Mucosa of rectum (tissue), 2 donors: Measurements from ENCODE around the gene C1orf116.

ENCODE experiments used
- H3K27ac ChIP-seq, 2 donors: one replicate each; pipeline ENCODE4 v1.7.0; 2013; ENCODE audit warnings: inconsistent platforms in 2 of 2, low read depth in 2 of 2, low read length in 2 of 2
- H3K27me3 ChIP-seq, 2 donors: one replicate each; pipeline ENCODE4 v1.7.0; 2013; ENCODE audit warnings: low read length in 2 of 2; ENCODE audit not compliant: control insufficient read depth in 2 of 2, insufficient read depth in 2 of 2
- H3K36me3 ChIP-seq, 2 donors: one replicate each; pipeline ENCODE4 v1.7.0; 2013; ENCODE audit warnings: low read length in 2 of 2; ENCODE audit not compliant: control insufficient read depth in 2 of 2, insufficient read depth in 2 of 2
- H3K4me1 ChIP-seq, 2 donors: one replicate each; pipeline ENCODE4 v1.7.0; 2013; ENCODE audit warnings: low read length in 2 of 2, mild to moderate bottlenecking in 1 of 2; ENCODE audit not compliant: control insufficient read depth in 2 of 2, insufficient read depth in 2 of 2
- H3K4me3 ChIP-seq, 2 donors: one replicate each; pipeline ENCODE4 v1.7.0; 2013; ENCODE audit warnings: low read length in 2 of 2
- H3K9ac ChIP-seq, 2 donors: one replicate each; pipeline ENCODE4 v1.7.0; 2013; ENCODE audit warnings: low read length in 2 of 2, low read depth in 1 of 2, mild to moderate bottlenecking in 1 of 2
- H3K9me3 ChIP-seq, 2 donors: one replicate each; pipeline ENCODE4 v1.7.0; 2013; ENCODE audit warnings: low read length in 2 of 2; ENCODE audit not compliant: control insufficient read depth in 2 of 2
- donor health status: healthy.
- donor health status: Normal muscosa, but diverticular disease.

Gene C1orf116

DNA sequence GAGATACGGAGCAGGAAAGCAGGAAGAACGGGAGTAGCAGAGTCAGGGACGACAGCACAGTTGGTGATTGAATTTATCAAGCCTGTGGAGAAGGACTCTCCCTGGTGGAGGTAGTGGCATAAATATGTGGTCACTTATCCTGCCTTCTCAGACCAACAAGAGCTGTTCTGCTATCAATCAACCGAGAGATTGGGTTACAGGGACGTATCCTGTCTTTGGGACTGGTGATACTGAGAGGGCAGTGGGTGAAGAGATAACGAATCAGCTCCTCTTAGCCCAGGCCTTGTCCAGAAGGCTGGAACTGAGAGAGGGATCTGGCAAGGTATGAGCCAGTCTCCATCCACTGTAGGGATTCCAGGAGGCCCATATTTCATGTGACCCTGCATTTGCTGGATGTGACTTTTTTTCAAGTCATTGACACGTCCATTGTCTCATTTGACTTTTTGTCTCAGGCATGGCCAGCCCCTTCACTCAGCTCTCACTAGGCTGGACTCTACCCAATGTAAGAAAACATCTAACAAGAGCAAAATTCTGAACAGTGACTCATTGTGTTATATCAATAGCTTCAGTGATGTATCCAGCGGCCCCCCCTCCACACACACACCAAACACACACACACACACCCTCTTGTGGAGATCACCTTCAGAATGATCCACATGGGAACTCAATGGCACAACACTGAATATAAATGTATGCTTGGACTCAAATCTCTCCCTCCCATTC, 11.3 kb downstream of the C1orf116 start:
- no peaks in the 10 kb centered on the region for H3K27me3 ChIP-seq
- no peak overlapping the region for H3K27ac ChIP-seq
- no peak overlapping the region for H3K4me3 ChIP-seq
- H3K9me3 ChIP-seq, result no peaks in the 10 kb centered on the region
- H3K36me3 ChIP-seq, result peaks cover 5 to 18% of the 10 kb centered on the region in 2 donors
- no peak overlapping the region for H3K9ac ChIP-seq
- H3K4me1 ChIP-seq, result peaks cover 6 to 34% of the 10 kb centered on the region in 2 donors

DNA sequence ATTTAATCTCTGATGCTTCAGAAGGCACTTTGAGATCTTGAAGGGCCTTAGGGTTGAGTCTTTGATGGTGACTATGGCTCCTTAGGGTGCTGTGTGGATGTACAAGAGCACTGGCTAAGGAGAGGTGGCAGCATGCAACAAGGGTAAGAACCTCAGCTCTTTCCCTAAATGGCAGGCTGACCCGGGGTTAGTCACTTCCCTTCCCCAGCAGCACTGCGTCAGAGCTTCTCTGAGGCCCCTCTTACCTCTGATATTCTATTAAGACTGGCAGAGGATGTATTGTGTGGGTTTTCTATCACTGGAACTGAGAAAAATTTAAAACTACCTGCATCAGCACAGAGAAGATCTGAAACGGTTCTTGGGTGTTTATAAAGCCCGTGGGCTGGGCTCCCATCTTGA, 11.8 kb downstream of the C1orf116 start:
- Histone ChIP-seq H3K27ac (no peak overlapping the region), H3K9ac (no peak overlapping the region), H3K4me1 (peaks cover 6 to 28% of the 10 kb centered on the region in 2 donors)

DNA sequence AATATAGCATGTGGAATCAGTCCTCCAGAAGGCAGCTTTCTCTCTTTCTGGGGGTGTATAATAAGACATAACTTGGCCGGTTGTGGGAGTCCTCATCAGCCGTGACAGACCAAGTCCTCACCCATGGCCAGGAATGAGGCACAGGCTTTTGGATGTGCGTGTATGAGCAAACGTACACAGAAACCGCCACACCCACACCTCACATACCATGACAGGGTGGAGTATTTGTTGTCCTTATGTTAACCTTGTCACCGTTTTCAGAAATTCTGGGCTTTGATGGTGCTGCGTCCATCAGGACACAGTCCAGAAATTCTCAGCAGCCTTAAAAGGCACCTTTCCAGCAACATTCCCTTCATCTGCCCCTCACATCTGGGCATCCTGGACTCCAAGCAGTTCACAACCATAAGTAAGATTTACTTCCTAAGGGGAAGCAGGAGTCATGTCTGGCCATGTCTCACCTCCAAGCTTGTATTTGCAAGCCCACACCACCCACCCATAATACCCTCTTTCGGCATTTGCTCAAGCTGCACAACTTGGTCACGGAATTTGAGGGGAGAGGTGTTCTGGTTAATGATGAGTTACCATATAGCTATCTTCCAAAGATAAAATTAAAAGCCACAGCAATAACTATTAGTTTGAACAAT, 12.4 kb downstream of the C1orf116 start:
- Histone ChIP-seq H3K36me3 (peaks cover 5 to 18% of the 10 kb centered on the region in 2 donors), H3K9ac (no peak overlapping the region), H3K4me3 (no peak overlapping the region), H3K4me1 (peaks cover 6 to 24% of the 10 kb centered on the region in 2 donors), H3K27ac (peak overlapping the region in 1 of 2 donors; percentile 9), H3K27me3 (no peaks in the 10 kb centered on the region), H3K9me3 (no peaks in the 10 kb centered on the region)

More for the DNA sequence above, 11.8 kb downstream of the C1orf116 start:
- H3K27me3 ChIP-seq, result no peaks in the 10 kb centered on the region
- no peak overlapping the region for H3K4me3 ChIP-seq
- H3K36me3 ChIP-seq, result peaks cover 5 to 18% of the 10 kb centered on the region in 2 donors
- no peaks in the 10 kb centered on the region for H3K9me3 ChIP-seq

DNA sequence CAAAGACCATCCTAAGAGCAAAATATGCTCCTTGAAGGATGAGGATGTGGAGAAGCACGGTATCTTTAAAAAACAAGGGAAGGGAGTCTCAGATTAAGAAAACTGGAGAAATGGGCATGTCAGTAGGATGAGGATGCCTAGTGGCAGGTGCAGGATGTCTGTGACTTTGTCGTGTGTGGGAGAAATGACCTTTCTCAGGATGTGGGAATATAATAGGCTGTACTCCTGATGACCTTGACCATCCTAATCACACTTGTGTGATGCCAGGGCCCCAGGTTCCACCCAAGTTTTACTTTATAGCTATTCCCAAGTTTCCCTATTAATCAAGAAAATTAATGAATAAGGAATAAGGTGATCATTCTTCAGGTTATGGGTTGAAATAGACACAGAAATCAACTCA, 12.9 kb downstream of the C1orf116 start:
- Histone ChIP-seq H3K36me3 (peaks cover 5 to 18% of the 10 kb centered on the region in 2 donors), H3K27ac (no peak overlapping the region)

DNA sequence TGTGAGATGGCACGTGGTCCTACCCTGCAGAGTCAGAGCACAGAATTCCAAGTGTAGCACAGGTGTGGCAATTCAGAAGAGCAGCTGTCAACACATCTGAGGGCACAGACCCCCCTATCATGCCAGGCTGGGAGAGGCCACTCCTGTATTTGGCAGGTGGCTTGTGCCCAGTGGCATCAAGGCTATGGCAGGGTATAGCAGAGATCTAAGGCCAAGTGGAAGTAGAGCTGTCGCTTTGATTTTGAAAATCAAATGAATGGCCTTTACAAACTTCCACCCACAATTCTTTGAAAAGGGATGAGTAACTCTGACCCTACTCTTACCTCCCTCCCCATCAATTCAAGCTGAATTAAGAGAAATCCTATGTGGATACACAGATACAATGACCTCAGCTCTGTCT, 13.4 kb downstream of the C1orf116 start:
- Histone ChIP-seq H3K4me3 (no peak overlapping the region), H3K9ac (no peak overlapping the region), H3K27me3 (no peaks in the 10 kb centered on the region), H3K9me3 (no peaks in the 10 kb centered on the region), H3K36me3 (peaks cover 2 to 14% of the 10 kb centered on the region in 2 donors), H3K27ac (no peak overlapping the region), H3K4me1 (peaks cover 6 to 15% of the 10 kb centered on the region in 2 donors)

More for the DNA sequence above, 12.9 kb downstream of the C1orf116 start:
- peaks cover 6 to 20% of the 10 kb centered on the region in 2 donors for H3K4me1 ChIP-seq
- no peak overlapping the region for H3K9ac ChIP-seq
- no peaks in the 10 kb centered on the region for H3K9me3 ChIP-seq
- no peak overlapping the region for H3K4me3 ChIP-seq
- H3K27me3 ChIP-seq, result no peaks in the 10 kb centered on the region

DNA sequence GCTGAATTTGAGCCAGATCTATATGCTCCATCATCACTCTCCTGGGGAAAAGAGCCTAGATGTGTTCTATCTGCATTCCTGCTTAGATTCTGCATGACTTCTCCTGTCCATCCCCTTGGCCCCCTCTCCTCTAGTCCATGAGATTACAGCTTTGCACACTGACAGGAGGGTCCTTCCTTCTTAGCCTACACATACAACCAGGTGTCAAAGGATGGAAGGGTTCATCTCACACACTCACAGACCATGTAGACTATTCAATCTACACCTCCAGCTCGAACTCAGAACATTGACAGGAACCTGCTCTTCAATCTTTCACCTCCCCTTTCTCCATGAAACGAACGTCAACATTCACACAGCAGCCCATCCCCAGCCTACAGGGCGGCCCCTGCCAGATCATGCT, 13.8 kb downstream of the C1orf116 start:
- Histone ChIP-seq H3K4me1 (peaks cover 6 to 14% of the 10 kb centered on the region in 2 donors), H3K36me3 (peaks cover 0 to 12% of the 10 kb centered on the region in 2 donors), H3K9ac (no peak overlapping the region), H3K27me3 (no peaks in the 10 kb centered on the region), H3K4me3 (no peak overlapping the region), H3K27ac (no peak overlapping the region), H3K9me3 (no peaks in the 10 kb centered on the region)

DNA sequence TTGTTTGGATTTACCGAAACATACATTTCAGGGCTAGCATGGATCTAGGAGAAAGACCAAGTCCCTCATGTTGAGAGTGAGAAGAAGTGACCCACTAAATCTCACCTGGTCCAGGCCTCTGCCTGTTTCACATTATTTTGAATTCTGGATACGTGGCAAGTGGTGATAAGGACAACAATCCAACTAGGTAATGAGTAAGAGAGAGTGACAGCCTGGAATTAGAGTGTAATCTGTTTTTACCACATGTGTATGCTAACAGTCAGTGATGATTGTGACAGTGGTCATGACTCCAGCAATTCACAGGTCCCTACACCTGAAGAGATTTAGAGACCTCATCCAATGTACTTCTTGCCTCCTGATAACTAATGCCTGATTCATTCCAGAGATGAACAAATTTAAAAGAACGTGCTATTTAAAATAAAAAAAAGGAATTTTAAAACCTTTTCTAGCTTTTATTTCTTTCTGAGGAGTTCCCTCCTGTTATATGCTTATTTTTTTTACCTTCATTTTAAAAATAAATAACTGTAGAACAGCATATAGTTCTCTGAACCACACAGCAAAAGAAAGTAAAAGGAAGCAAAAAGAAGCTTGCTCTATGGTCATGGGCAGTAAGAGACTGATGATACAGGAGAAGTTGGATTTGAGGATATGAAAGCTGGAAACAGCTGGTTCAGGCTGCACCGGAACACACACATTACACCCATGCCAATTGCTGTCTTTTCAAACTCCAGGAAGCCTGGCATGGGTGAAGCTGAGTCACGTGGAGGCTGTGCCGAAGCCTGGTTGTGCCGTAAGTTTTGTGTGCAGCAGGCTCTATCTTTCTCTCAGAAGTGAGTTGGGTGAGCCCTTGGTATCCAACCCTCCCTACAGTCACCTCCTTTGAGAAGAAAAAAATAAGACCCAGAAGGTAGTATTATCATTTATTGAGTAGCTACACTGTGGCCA, 14.7 kb downstream of the C1orf116 start:
- H3K27ac ChIP-seq, result no peak overlapping the region

DNA sequence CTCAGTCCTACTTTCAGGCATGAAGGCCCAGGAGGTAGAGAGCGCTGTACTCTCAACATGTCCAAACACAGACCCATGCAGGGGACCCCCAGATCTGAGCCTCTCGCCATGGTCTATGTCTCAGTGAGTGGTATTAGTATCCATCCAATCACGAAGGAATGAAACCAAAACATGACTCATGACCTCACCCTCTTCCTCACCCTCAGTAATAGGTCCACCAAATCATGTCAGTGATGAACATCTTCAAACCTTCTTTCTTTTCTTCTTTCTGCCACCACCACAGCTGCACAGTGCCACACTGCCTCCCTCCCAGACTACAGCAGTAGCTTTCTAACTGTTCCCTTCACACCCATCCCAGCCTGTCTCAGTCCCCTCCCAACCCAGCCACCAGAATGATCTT, 16.8 kb downstream of the C1orf116 start:
- H3K4me1 ChIP-seq, result peaks cover 6 to 10% of the 10 kb centered on the region in 2 donors
- H3K36me3 ChIP-seq, result no peaks in the 10 kb centered on the region
- no peak overlapping the region for H3K27ac ChIP-seq
- H3K9ac ChIP-seq, result no peak overlapping the region
- H3K9me3 ChIP-seq, result no peaks in the 10 kb centered on the region
- H3K27me3 ChIP-seq, result no peaks in the 10 kb centered on the region
- H3K4me3 ChIP-seq, result no peak overlapping the region

More for the DNA sequence above, 14.7 kb downstream of the C1orf116 start:
- Histone ChIP-seq H3K27me3 (no peaks in the 10 kb centered on the region), H3K4me1 (peaks cover 6 to 14% of the 10 kb centered on the region in 2 donors), H3K9ac (no peak overlapping the region), H3K4me3 (no peak overlapping the region), H3K9me3 (no peaks in the 10 kb centered on the region), H3K36me3 (peaks cover 0 to 12% of the 10 kb centered on the region in 2 donors)

DNA sequence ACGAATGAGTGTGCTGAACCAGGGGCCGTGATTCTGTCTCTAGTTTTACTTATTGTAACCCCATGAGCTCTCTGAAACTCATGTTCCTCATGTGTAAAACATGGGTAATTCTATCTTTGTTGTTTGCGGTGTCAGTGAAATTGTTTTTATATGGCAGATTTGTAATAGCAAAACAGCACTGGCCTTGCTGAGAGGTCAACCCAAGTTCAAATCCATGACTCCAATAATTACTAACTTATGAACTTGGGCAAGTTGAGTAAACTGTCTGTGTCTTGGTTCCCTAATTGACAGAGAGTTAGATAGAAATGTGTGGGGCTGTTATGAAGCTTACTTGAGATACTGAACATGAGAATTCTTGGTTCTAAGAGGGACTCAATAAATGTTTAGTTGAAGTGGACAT, 17.8 kb downstream of the C1orf116 start:
- Histone ChIP-seq H3K9ac (no peak overlapping the region), H3K9me3 (no peaks in the 10 kb centered on the region), H3K4me1 (peaks cover 0 to 11% of the 10 kb centered on the region in 2 donors), H3K4me3 (no peak overlapping the region), H3K36me3 (no peaks in the 10 kb centered on the region), H3K27ac (no peak overlapping the region), H3K27me3 (no peaks in the 10 kb centered on the region)
